ACHN (cell line): ENCODE data around the gene STARD13.
A peak's percentile ranks its signal among the peaks of the same experiment; 100 is the strongest.

Source experiments
- DNase-seq: peaks from one replicate; pipeline ENCODE4 v3.0.0-alpha.2; 2015
- in situ Hi-C: cut with HindIII; loops from 2 replicates; pipeline ENCODE4 v1.10.0; 2017; ENCODE audit warnings: low sequenced_read_pairs, low pct_ligation_motif_present, low pct_unique_long_range_greater_than_20kb

The STARD13 gene

GRCh38 chr13:33236021-33236420, 49.5 kb downstream of the STARD13 start:
- peak; percentile 68 for DNase-seq
- in situ Hi-C loops = no loop called here

- no peak for DNase-seq
- in situ Hi-C loops = no loop called here
Measured at GRCh38 chr13:33235564-33235963, 50.0 kb downstream of the STARD13 start.

- DNase-seq = no peak
- in situ Hi-C loops = no loop called here
Measured at GRCh38 chr13:33235078-33235477, 50.5 kb downstream of the STARD13 start.

- in situ Hi-C loops = no loop called here
- no peak for DNase-seq
Measured at GRCh38 chr13:33233547-33233946, 52.0 kb downstream of the STARD13 start.

- no peak for DNase-seq
- in situ Hi-C loops = no loop called here
Measured at GRCh38 chr13:33232883-33233282, 52.7 kb downstream of the STARD13 start.

GRCh38 chr13:33231339-33231738, 54.2 kb downstream of the STARD13 start:
- in situ Hi-C loops = no loop called here
- DNase-seq = no peak

- in situ Hi-C loops = no loop called here
- DNase-seq = no peak
Measured at GRCh38 chr13:33230178-33230881, 55.2 kb downstream of the STARD13 start.

GRCh38 chr13:33229446-33230177, 55.9 kb downstream of the STARD13 start:
- in situ Hi-C loops = no loop called here
- no peak for DNase-seq

GRCh38 chr13:33228648-33229445, 56.7 kb downstream of the STARD13 start:
- DNase-seq = peak; percentile 48
- in situ Hi-C loops = no loop called here

- in situ Hi-C loops = no loop called here
- DNase-seq = no peak
Measured at GRCh38 chr13:33227927-33228647, 57.5 kb downstream of the STARD13 start.

- no peak for DNase-seq
- in situ Hi-C loops = no loop called here
Measured at GRCh38 chr13:33224686-33225085, 60.9 kb downstream of the STARD13 start.

- no peak for DNase-seq
- in situ Hi-C loops = no loop called here
Measured at GRCh38 chr13:33224191-33224590, 61.4 kb downstream of the STARD13 start.

- in situ Hi-C loops = no loop called here
- no peak for DNase-seq
Measured at GRCh38 chr13:33219926-33220325, 65.6 kb downstream of the STARD13 start.

GRCh38 chr13:33218426-33218825, 67.1 kb downstream of the STARD13 start:
- DNase-seq = no peak
- in situ Hi-C loops = no loop called here

GRCh38 chr13:33218020-33218419, 67.5 kb downstream of the STARD13 start:
- peak; percentile 25 for DNase-seq
- in situ Hi-C loops = no loop called here

GRCh38 chr13:33217256-33217655, 68.3 kb downstream of the STARD13 start:
- in situ Hi-C loops = no loop called here
- DNase-seq = no peak

GRCh38 chr13:33213797-33214196, 71.8 kb downstream of the STARD13 start:
- DNase-seq = no peak
- in situ Hi-C loops = no loop called here

- in situ Hi-C loops = no loop called here
- DNase-seq = no peak
Measured at GRCh38 chr13:33213024-33213768, 72.4 kb downstream of the STARD13 start.
